Thyroid gland (tissue), 4 donors: ENCODE measurements around the gene TCEAL5.

ENCODE experiments used
- CTCF ChIP-seq, 6 experiments: fragments of 200-600 bp in 3 of 6; fragments of 450-650 bp in 3 of 6; sonication (generic) in 3 of 6; IDR thresholded peaks; one replicate each; pipeline ENCODE4 v1.5.1; 2016 to 2019; ENCODE audit warnings: antibody characterized with exemption in 6 of 6, mild to moderate bottlenecking in 2 of 6, inconsistent platforms in 1 of 6, moderate library complexity in 1 of 6
- POLR2A ChIP-seq, 2 donors: fragments of 450-650 bp; IDR thresholded peaks; one replicate each; pipeline ENCODE4 v1.6.1; 2017; ENCODE audit warnings: antibody characterized with exemption in 2 of 2, mild to moderate bottlenecking in 2 of 2, moderate library complexity in 1 of 2

GRCh38 chrX:103279624-103280023, 3.1 kb upstream of the TCEAL5 start:
- TF ChIP-seq POLR2A (IDR thresholded peaks at IDR 0.05) = no peak
- TF ChIP-seq CTCF (IDR thresholded peaks at IDR 0.05) = no peak
